Mucosa of gallbladder (tissue), 1 donor: ENCODE measurements around the gene MAP1LC3B. TPM values are rescaled to one million over a fixed set of nuclear protein-coding genes. Genes with fewer than 3 reads are reported as not detected.

Experiments used
- total RNA-seq: library from RNA; stranded (reverse); gene quantifications from one replicate; pipeline ENCODE4 v1.2.1, GENCODE V29; 2021
- donor health status: DM: no; HTN: no; CAD: no.

Gene MAP1LC3B
- total RNA-seq, 1 donor from 2014 or later: 55.9 TPM

Other genes with a start within 250 kb of the MAP1LC3B start
- 2.2 TPM for gene C16orf95, start 74.9 kb upstream of the MAP1LC3B start, total RNA-seq
- gene FBXO31, start 8.6 kb upstream of the MAP1LC3B start, total RNA-seq: 36.7 TPM
- 25.1 TPM for gene ZCCHC14, start 100.7 kb downstream of the MAP1LC3B start, total RNA-seq
- gene JPH3, start 210.2 kb downstream of the MAP1LC3B start, total RNA-seq: 0.32 TPM